ENCODE measurements around the gene DDIT3.

- no peak for TF ChIP-seq POLR2A (IDR thresholded peaks at IDR 0.05; ENCODE audit: low read depth, low read length)
- TF ChIP-seq, protein P1, sequence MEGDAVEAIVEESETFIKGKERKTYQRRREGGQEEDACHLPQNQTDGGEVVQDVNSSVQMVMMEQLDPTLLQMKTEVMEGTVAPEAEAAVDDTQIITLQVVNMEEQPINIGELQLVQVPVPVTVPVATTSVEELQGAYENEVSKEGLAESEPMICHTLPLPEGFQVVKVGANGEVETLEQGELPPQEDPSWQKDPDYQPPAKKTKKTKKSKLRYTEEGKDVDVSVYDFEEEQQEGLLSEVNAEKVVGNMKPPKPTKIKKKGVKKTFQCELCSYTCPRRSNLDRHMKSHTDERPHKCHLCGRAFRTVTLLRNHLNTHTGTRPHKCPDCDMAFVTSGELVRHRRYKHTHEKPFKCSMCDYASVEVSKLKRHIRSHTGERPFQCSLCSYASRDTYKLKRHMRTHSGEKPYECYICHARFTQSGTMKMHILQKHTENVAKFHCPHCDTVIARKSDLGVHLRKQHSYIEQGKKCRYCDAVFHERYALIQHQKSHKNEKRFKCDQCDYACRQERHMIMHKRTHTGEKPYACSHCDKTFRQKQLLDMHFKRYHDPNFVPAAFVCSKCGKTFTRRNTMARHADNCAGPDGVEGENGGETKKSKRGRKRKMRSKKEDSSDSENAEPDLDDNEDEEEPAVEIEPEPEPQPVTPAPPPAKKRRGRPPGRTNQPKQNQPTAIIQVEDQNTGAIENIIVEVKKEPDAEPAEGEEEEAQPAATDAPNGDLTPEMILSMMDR (conservative IDR thresholded peaks at IDR 0.05; ENCODE audit: low read depth, low read length): no peak
- no peak for TF ChIP-seq MXI1 (IDR thresholded peaks at IDR 0.05; ENCODE audit: borderline replicate concordance, low read depth, low read length)
- TF ChIP-seq RAD21 (IDR thresholded peaks at IDR 0.05; ENCODE audit: low read length): no peak
- no peak for TF ChIP-seq SMC3 (IDR thresholded peaks at IDR 0.05; ENCODE audit: low read depth, low read length)
- no peak for TF ChIP-seq USF2 (IDR thresholded peaks at IDR 0.05; ENCODE audit: low read depth, low read length)
Measured at GRCh38 chr12:57530396-57531142, 10.3 kb upstream of the DDIT3 start.

Data from IMR-90 (cell line).